GM12801 (cell line): ENCODE results near the gene ASAP2.

Experiments used
- TF ChIP-seq, protein P1 (sequence below): IDR thresholded peaks from one replicate; pipeline ENCODE4 v1.5.1; 2011; ENCODE audit warnings: control low read depth; ENCODE audit not compliant: insufficient read length; ENCODE audit errors: extremely low read depth

ASAP2 gene

DNA sequence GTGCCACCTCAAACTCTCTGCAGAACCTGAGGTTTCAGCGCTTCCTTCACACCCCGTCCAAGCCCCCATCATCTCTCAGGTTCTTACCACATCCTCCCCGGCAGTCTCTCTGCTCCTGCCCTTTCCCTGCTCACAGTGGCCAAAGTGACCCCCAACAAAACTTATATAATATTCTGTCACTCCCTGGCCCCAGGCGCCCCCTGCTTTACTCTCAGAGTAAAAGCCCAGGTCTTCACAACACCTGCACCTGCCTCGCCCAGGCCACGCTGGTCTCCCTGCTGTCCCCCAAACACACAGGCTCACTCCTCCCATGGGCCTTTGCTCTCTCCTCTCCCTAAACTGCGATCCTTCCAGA lies 210.3 kb downstream of the ASAP2 start:
- TF ChIP-seq, protein P1, sequence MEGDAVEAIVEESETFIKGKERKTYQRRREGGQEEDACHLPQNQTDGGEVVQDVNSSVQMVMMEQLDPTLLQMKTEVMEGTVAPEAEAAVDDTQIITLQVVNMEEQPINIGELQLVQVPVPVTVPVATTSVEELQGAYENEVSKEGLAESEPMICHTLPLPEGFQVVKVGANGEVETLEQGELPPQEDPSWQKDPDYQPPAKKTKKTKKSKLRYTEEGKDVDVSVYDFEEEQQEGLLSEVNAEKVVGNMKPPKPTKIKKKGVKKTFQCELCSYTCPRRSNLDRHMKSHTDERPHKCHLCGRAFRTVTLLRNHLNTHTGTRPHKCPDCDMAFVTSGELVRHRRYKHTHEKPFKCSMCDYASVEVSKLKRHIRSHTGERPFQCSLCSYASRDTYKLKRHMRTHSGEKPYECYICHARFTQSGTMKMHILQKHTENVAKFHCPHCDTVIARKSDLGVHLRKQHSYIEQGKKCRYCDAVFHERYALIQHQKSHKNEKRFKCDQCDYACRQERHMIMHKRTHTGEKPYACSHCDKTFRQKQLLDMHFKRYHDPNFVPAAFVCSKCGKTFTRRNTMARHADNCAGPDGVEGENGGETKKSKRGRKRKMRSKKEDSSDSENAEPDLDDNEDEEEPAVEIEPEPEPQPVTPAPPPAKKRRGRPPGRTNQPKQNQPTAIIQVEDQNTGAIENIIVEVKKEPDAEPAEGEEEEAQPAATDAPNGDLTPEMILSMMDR, result no peak

- TF ChIP-seq, protein P1, result no peak
These were observed 211.1 kb downstream of the ASAP2 start for GRCh38 chr2:9417725-9418124.

- TF ChIP-seq, protein P1, result no peak
These were observed 212.1 kb downstream of the ASAP2 start for GRCh38 chr2:9418746-9419145.

DNA sequence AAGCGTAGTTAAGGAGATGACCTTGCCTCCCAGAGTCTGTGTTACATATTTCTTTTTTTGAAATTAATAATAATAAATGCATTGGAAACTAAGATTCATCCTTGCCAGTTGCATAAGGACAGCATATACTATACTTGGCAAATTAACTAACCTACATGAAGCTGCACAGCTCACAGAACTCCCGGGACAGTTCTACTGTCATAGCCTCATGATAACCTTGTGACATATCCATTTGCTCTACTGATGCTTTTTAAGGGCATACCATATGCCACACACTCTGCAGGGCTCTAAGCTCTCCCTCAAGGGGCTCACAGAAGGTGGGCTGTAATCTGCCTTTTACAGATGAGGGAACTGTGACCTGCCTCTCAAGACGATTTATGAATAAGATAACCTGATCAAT lies 212.9 kb downstream of the ASAP2 start:
- TF ChIP-seq, protein P1, result no peak

GRCh38 chr2:9420495-9420894 lies 213.9 kb downstream of the ASAP2 start:
- TF ChIP-seq, protein P1, result no peak

DNA sequence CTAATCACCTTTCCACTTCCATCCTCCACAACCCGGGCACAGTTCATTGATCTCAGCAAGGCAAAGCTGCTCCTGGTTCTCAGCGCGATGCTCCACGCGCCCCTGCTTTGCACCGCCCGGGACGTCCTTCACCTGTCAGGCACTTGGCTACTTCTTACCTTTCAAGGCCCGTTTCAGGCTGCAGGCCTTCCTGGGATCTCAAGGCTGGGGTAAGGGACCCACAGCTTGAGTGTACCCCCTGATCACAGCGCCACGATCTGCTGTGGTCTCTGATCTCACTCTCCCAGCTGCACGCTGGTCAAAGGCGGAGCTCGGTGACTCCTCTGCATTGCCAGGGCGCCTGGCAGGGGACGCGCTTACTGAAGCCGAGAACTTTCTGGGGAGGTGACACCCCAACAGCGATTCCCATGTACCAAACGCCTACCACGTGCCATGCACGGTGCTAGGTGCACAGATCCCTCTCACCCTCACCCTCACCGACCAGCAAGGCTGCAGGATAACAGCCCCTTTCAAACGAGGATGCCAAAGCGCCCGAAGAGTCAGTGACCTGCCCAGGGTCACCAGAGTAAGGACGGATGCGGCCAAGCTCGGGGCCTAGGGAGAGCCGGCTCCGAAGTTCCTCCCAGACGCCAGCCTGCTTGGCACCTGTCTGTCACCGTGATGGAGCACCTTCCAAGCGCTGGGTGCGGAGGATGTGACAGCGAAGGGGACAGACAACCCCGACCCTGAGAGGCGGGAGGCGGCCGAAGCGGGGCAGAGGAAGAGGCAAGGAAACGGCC lies 215.9 kb downstream of the ASAP2 start:
- TF ChIP-seq, protein P1, result no peak

- TF ChIP-seq, protein P1, result no peak
These were observed 216.7 kb downstream of the ASAP2 start, which contains the start of the genes CPSF3 and ITGB1BP1 for GRCh38 chr2:9423100-9423921. Gene CPSF3 (plus strand): TSS chr2:9423654. CDS start chr2:9423774, 120 bp downstream. Gene ITGB1BP1 (minus strand): TSS chr2:9423528. CDS start chr2:9418697, 4,831 bp downstream.
